Activated naive CD8-positive, alpha-beta T cell (primary cell): ENCODE measurements around the gene NOC4L.

Experiments used
- H3K27ac Mint-ChIP-seq: one replicate; pipeline ENCODE4 v1.8.0; 2021; ENCODE audit warnings: mixed read lengths
- H3K27me3 Mint-ChIP-seq: one replicate; pipeline ENCODE4 v1.8.0; 2021; ENCODE audit warnings: mixed read lengths
- H3K36me3 Mint-ChIP-seq: one replicate; pipeline ENCODE4 v1.8.0; 2021; ENCODE audit warnings: mixed read lengths
- H3K4me1 Mint-ChIP-seq: one replicate; pipeline ENCODE4 v1.8.0; 2021; ENCODE audit warnings: low read depth, mixed read lengths
- H3K4me3 Mint-ChIP-seq: one replicate; pipeline ENCODE4 v1.8.0; 2021; ENCODE audit warnings: mild to moderate bottlenecking, mixed read lengths
- H3K9me3 Mint-ChIP-seq: one replicate; pipeline ENCODE4 v1.8.0; 2021; ENCODE audit warnings: low read depth, mixed read lengths

NOC4L gene

DNA sequence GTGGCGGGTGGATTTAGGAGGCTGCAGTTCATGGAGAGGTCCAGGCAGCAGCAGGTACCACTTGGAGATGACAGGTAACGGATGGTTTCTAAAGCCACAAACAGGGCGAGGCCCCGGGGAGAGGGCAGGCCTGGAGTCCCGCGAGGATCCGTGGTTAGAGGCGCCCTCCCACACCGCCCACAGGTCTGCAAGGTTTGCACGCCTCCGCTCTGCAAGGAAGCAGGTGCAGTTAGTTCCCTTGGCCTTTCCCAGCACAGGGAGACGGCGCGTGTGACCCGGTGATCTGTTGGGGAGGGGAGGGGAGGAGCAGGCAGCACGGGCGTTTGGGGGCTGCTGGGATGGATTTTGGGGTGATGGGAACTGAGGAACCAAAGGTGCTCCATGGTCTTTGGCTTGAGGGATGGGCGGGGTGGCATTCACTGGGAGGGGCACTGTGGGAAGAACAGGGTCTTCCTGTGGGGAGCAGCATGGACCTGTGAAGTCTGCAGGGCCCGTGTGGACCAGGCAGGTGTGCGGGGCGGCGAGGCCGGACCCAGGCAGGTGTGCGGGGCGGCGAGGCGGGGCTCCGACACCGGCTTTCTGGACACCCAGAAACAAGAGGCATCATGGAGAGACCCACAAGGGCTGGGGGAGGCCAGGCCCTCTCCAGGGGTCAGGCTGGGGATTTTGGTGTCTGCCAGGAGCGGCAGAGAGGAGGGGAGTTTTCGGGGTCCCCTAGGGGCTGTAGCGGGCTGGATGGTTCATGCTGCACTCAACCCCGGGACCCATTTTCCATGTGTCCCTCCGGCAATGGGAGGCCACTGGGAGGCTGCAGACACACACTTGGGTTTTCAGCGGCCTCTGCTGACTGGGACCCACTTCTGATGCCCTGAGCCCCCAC, 29.1 kb downstream of the NOC4L start:
- H3K4me3 Mint-ChIP-seq, result no peak overlapping the region

GRCh38 chr12:132174015-132174838, 30.0 kb downstream of the NOC4L start:
- H3K27ac Mint-ChIP-seq, result no peak overlapping the region
- no peaks in the 10 kb centered on the region for H3K9me3 Mint-ChIP-seq
- H3K4me3 Mint-ChIP-seq, result no peak overlapping the region
- H3K4me1 Mint-ChIP-seq, result peaks cover 32% of the 10 kb centered on the region
- H3K27me3 Mint-ChIP-seq, result peaks cover 4% of the 10 kb centered on the region
- H3K36me3 Mint-ChIP-seq, result no peaks in the 10 kb centered on the region

More for the DNA sequence above, 29.1 kb downstream of the NOC4L start:
- H3K4me1 Mint-ChIP-seq, result peaks cover 24% of the 10 kb centered on the region
- H3K36me3 Mint-ChIP-seq, result no peaks in the 10 kb centered on the region
- peaks cover 4% of the 10 kb centered on the region for H3K27me3 Mint-ChIP-seq
- H3K9me3 Mint-ChIP-seq, result no peaks in the 10 kb centered on the region
- H3K27ac Mint-ChIP-seq, result no peak overlapping the region

DNA sequence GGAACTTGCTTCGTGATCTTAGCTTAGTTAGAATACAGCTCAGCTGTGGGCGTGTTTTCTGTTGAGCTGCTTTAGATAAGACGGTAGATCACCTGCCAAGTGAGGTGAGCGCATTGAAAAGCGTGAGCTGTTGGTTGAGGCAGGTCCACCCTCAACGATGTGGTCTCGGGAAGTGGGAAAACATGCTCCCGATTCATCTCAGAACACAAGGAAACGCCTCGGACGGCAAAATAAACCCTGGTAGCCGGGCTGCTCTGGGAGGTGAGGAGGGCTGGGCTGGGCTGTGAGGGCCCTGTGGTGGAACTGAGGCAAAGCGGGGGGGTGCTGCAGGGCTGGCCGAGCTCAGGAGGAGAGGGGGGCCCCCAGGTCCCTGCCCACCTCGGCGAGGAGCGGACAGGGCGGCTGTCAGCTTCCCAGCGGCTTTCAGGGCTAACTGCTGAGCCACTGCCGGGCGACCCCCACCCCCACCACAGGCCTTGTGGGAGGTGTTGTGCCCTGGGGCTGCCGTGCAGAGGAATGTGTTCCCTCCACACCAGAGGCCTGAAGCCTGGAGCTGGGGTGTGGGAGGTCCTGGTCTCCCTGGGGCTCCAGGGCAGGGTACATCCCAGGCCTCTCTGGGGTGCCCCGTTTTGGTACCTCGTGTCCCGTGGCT, 30.7 kb downstream of the NOC4L start:
- no peak overlapping the region for H3K4me3 Mint-ChIP-seq
- peaks cover 37% of the 10 kb centered on the region for H3K4me1 Mint-ChIP-seq

DNA sequence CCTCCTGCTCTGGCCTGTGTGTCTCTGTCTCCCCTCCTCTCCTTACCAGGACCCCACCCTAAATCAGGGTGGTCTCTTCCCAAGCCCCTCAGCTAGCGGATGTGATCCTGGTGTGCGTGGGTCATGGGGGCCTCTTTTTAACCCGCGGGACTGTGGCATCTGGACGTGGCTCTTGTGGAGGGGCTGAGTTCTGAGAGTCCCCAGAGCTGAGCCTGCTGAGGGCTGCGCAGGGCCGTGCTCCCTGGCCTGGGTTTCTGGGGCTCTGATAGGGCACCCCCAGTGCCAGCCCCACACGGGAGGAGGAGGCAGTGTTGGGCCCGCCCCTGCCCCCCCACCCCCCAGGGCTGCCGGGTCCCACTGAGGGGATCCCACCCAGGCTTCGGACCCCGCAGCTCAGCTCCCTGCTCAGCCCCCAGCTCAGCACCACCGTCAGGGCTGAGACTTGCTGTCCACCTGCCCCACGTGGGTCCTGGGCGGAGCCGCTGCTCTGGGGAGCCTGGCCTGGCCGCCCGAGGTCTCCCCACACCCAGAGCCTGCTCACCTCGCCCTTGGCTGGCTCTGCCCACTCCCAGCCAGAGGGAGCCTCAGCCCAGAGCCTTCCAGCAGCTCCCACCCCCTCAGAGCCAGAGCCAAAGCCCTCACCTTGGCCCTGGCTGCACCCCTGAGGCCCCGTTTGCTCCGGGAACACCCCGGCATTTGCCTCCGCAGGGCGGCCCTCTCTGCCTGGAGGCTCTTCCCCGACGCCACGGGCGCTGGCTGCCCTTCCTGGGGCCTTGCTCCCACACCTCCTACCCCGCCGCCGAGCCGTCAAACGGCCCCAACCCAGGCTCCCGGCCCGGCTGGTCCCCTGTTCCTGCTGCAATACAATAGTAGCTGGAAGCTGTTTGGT, 31.5 kb downstream of the NOC4L start:
- Mint-ChIP-seq H3K36me3 (no peaks in the 10 kb centered on the region), H3K4me1 (peaks cover 40% of the 10 kb centered on the region), H3K27ac (no peak overlapping the region), H3K4me3 (no peak overlapping the region), H3K9me3 (no peaks in the 10 kb centered on the region), H3K27me3 (peaks cover 2% of the 10 kb centered on the region)

More for the DNA sequence above, 30.7 kb downstream of the NOC4L start:
- H3K9me3 Mint-ChIP-seq, result no peaks in the 10 kb centered on the region
- H3K27ac Mint-ChIP-seq, result no peak overlapping the region
- no peaks in the 10 kb centered on the region for H3K36me3 Mint-ChIP-seq
- peaks cover 2% of the 10 kb centered on the region for H3K27me3 Mint-ChIP-seq

DNA sequence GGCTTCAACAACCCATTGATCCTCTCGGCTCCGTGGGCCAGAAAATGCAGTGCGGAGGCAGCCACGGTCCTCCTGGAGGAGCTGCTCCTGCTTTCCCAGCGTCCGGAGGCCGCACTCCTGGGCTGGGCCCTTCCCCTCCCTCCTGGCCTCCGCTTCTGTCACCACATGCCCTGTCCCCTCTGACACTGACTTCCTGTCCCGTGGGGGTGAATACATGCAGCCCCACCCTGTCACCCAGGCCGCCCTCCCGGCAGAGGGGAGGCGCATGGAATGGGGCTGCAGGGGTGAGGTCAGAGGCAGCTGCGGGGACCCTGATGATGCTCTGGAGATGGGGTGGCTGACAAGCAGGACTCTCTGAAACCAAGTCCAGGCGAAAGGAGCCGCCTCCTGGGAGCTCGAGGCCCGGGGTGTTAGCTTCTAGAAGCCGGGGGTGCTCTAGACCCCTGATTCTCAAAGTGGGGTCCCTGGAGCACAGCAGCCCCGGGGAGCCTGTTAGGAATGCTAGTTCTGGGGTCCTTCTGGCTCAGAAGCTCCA, 32.2 kb downstream of the NOC4L start:
- no peak overlapping the region for H3K4me3 Mint-ChIP-seq
- peaks cover 42% of the 10 kb centered on the region for H3K4me1 Mint-ChIP-seq
- no peak overlapping the region for H3K27ac Mint-ChIP-seq
- peaks cover 2% of the 10 kb centered on the region for H3K27me3 Mint-ChIP-seq
- no peaks in the 10 kb centered on the region for H3K36me3 Mint-ChIP-seq
- no peaks in the 10 kb centered on the region for H3K9me3 Mint-ChIP-seq

GRCh38 chr12:132176920-132177551, 32.8 kb downstream of the NOC4L start:
- Mint-ChIP-seq H3K4me1 (peaks cover 42% of the 10 kb centered on the region), H3K27ac (no peak overlapping the region), H3K36me3 (no peaks in the 10 kb centered on the region), H3K9me3 (no peaks in the 10 kb centered on the region), H3K27me3 (peaks cover 2% of the 10 kb centered on the region), H3K4me3 (no peak overlapping the region)

DNA sequence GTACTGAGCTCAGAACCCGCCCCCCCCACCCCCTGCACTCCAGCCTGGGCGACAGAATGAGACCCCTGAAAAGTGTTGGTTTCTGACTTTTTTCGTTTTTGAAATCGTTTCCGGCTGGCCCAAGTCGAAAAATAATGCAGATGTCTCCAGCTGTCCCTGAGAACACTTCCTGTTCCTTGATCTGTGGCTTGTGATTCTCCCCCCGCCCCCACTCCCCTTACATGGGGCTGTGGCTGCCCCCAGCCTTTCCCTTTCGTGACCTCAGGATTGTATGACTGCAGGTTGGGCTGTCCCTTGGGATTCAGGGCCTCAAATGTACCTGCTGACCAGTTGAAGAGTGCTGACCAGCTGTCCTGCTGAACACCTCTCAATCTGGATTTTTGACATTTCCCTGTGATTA, 34.1 kb downstream of the NOC4L start:
- no peak overlapping the region for H3K27ac Mint-ChIP-seq
- no peaks in the 10 kb centered on the region for H3K9me3 Mint-ChIP-seq
- peak overlapping the region; percentile 77 for H3K4me3 Mint-ChIP-seq
- H3K27me3 Mint-ChIP-seq, result no peaks in the 10 kb centered on the region
- peaks cover 38% of the 10 kb centered on the region for H3K4me1 Mint-ChIP-seq
- no peaks in the 10 kb centered on the region for H3K36me3 Mint-ChIP-seq

- Mint-ChIP-seq H3K9me3 (no peaks in the 10 kb centered on the region), H3K27ac (no peak overlapping the region), H3K4me3 (peak overlapping the region; percentile 77), H3K4me1 (peaks cover 38% of the 10 kb centered on the region), H3K27me3 (no peaks in the 10 kb centered on the region), H3K36me3 (no peaks in the 10 kb centered on the region)
Measured at GRCh38 chr12:132178801-132179401, 34.6 kb downstream of the NOC4L start.

GRCh38 chr12:132179431-132180362, 35.4 kb downstream of the NOC4L start:
- Mint-ChIP-seq H3K36me3 (peaks cover 2% of the 10 kb centered on the region), H3K4me3 (no peak overlapping the region), H3K4me1 (peaks cover 36% of the 10 kb centered on the region), H3K9me3 (no peaks in the 10 kb centered on the region), H3K27ac (no peak overlapping the region), H3K27me3 (no peaks in the 10 kb centered on the region)

DNA sequence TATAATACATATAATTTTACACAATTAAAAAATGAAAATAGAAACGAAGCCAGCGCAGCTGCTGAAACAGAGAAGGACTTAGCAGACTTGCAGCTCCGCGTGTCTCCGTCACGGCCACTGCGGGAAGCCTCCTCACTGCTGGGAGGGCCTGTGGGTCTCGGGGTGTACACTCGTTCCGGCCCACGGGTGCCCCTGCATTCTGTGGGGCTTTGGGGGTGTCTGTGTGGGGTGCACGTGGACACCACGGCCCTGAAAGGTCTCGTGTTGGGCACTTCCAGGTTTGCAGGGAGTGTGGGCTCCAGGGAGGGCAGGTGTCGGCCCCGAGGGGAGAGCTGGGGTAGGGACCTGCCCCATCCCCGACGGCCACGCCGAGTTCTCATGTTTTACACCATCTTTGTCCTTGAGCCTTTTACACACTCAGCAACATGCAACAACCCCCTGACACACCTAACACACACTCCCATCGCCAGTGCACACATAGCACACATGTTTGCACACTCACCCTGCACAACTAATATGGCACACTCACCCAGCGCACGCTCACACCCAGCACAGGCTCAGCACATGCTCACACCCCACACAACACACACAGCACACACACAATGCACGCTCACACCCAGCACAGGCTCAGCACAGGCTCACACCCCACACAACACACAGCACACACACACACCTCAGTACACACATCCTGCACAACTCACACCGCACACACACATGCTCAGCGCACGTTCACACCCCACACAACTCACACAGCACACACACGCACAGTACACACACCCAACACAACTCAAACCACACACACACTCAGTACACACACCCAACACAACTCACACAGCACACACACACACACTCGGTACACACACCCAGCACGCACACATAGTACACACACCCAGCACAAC, 36.6 kb downstream of the NOC4L start:
- Mint-ChIP-seq H3K36me3 (peaks cover 2% of the 10 kb centered on the region), H3K27me3 (no peaks in the 10 kb centered on the region), H3K4me3 (no peak overlapping the region), H3K4me1 (peaks cover 44% of the 10 kb centered on the region), H3K27ac (no peak overlapping the region), H3K9me3 (no peaks in the 10 kb centered on the region)

DNA sequence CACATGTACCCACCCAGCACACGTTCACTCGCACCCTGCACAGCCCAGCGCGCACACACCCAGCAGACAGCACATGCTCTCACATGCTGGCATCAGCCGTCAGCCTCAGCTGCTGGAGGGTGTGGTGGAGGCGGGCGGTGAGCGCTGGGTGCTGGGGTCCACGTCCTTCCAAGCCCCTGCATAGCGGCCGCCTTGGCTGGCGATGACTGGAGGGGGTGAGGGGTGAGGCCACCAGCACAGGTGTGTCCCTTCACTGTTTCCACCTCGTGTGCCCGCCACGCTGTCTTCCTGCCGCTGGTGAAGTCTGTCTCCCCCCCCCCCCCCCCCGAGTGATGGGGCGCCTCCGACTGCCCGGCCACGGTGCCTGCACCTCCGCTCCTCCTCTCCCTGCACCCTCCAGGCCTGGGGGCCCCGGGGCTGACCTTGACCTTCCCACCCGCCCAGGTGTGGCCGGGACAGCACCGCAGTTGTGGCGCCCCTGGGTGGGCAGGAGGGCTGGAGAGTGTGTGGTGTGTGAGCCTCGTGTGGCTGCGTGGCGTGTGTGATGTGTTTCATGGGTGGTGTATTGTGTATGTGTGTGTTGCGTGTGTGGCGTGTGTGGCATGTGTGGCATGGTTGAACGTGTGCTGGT, 37.4 kb downstream of the NOC4L start:
- H3K9me3 Mint-ChIP-seq, result no peaks in the 10 kb centered on the region
- no peak overlapping the region for H3K4me3 Mint-ChIP-seq
- no peaks in the 10 kb centered on the region for H3K27me3 Mint-ChIP-seq
- H3K36me3 Mint-ChIP-seq, result peaks cover 2% of the 10 kb centered on the region
- H3K27ac Mint-ChIP-seq, result no peak overlapping the region
- H3K4me1 Mint-ChIP-seq, result peaks cover 50% of the 10 kb centered on the region
